Measurements from ENCODE around the gene DLEC1. TPM values are rescaled to one million over a fixed set of nuclear protein-coding genes. Genes with fewer than 3 reads are reported as not detected.

The DLEC1 gene
- total and polyA plus RNA-seq, 9 of the 15 experiments (the other 6 are each of a cell fraction or from before 2014, with no cell fraction given), result 0.07 to 0.08 TPM; not detected in 7

- TF ChIP-seq RERE (CRISPR knock-in tag; IDR thresholded peaks at IDR 0.05; ENCODE audit: borderline replicate concordance) (no peak), NCOR1 (IDR thresholded peaks at IDR 0.05) (peak; percentile 6; the same call in 1 of the 2 replicates), ZNF699 (CRISPR knock-in tag; IDR thresholded peaks at IDR 0.05; ENCODE audit: insufficient replicate concordance) (no peak), ZNF3 (CRISPR knock-in tag; IDR thresholded peaks at IDR 0.05) (no peak), RBM14 (IDR thresholded peaks at IDR 0.05; ENCODE audit: borderline replicate concordance, insufficient read depth, low read depth, low read length) (0 out of 2 replicates have a peak, but pooled peaks have one; percentile 15), NFRKB (IDR thresholded peaks at IDR 0.05; ENCODE audit: low read depth) (no peak), ELK3 (CRISPR knock-in tag; IDR thresholded peaks at IDR 0.05) (no peak), ZKSCAN3 (CRISPR knock-in tag; IDR thresholded peaks at IDR 0.05) (no peak), FOXM1 (IDR thresholded peaks at IDR 0.05; ENCODE audit: low read depth) (no peak), FOXM1 (CRISPR knock-in tag; IDR thresholded peaks at IDR 0.05; ENCODE audit: low read depth) (peak; percentile 24; the same call in 1 of the 2 replicates), ZNF263 (CRISPR knock-in tag; IDR thresholded peaks at IDR 0.05; ENCODE audit: borderline replicate concordance) (peak; percentile 85), TAF9B (IDR thresholded peaks at IDR 0.05; ENCODE audit: partially characterized antibody) (no peak)
Measured at GRCh38 chr3:38165722-38166387, 126.8 kb downstream of the DLEC1 start (continued).
